Activated CD8-positive, alpha-beta memory T cell treated with anti-CD3 and anti-CD28 coated beads, Interleukin-2, amount 10 ng/mL, durations not matched to agents 7 days and 5 days (primary cell): ENCODE measurements around the gene CITED2. TPM values are rescaled to one million over a fixed set of nuclear protein-coding genes. Genes with fewer than 3 reads are reported as not detected.

Experiments used
- ATAC-seq: fragments of 150-1000 bp; cut with Tn5 transposase; one replicate; pipeline ENCODE4 v1.10.0; 2021; ENCODE audit warnings: moderate library complexity
- CTCF ChIA-PET: fragments of 350-600 bp; sonication (Branson Sonifier 250); formaldehyde crosslinking; loops from one replicate; lab custom pipeline; 2021; ENCODE audit warnings: antibody characterized with exemption; lab: Charles Lee
- DNase-seq: peaks from one replicate; pipeline ENCODE4 v3.0.0-alpha.2; 2020
- H3K27ac Mint-ChIP-seq: one replicate; pipeline ENCODE4 v1.8.0; 2021; ENCODE audit warnings: mild to moderate bottlenecking, mixed read lengths
- H3K27me3 Mint-ChIP-seq: one replicate; pipeline ENCODE4 v1.8.0; 2021; ENCODE audit warnings: mixed read lengths
- H3K36me3 Mint-ChIP-seq: one replicate; pipeline ENCODE4 v1.8.0; 2021; ENCODE audit warnings: mild to moderate bottlenecking, mixed read lengths
- H3K4me1 Mint-ChIP-seq: one replicate; pipeline ENCODE4 v1.8.0; 2021; ENCODE audit warnings: mixed read lengths
- H3K4me3 Mint-ChIP-seq: one replicate; pipeline ENCODE4 v1.8.0; 2021; ENCODE audit warnings: mild to moderate bottlenecking, moderate library complexity, mixed read lengths
- H3K9me3 Mint-ChIP-seq: one replicate; pipeline ENCODE4 v1.8.0; 2022; ENCODE audit warnings: low read depth, mixed read lengths
- total RNA-seq, 2 experiments: library from RNA; stranded (reverse); gene quantifications; one replicate each; pipeline ENCODE4 v1.2.3, GENCODE V29; 2021

Gene CITED2
- total RNA-seq, 2 experiments from 2014 or later: 102 to 107 TPM

DNA sequence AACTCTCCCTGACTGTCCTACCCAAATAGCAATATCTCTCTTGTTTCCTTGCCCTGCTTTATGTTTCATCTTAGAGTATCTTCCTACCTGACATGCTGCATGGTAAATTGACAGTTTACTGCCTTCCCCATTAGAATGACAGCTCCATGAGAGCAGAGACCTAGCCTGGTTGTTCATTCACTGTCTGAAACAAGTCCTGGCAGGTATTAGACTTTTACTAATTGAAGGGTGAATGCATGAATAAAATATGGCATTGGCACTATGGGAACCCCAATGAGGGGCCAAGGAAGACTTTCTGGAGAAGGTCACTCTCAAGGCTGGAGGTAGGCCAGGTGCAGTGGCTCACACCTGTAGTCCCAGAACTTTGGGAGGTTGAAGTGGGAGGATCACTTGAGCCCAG lies 3.8 kb upstream of the CITED2 start:
- Mint-ChIP-seq H3K9me3 (no peaks in the 10 kb centered on the region), H3K27ac (no peak overlapping the region), H3K4me3 (no peak overlapping the region), H3K27me3 (no peaks in the 10 kb centered on the region), H3K36me3 (peaks cover 12% of the 10 kb centered on the region), H3K4me1 (peaks cover 32% of the 10 kb centered on the region)
- CTCF ChIA-PET: interaction anchor here (2.4 kb wide), 1 partner anchor 9 kb away, joined by 8 read pairs; no protein-coding TSS in a partner anchor
- no peak for DNase-seq
- no peak for ATAC-seq

DNA sequence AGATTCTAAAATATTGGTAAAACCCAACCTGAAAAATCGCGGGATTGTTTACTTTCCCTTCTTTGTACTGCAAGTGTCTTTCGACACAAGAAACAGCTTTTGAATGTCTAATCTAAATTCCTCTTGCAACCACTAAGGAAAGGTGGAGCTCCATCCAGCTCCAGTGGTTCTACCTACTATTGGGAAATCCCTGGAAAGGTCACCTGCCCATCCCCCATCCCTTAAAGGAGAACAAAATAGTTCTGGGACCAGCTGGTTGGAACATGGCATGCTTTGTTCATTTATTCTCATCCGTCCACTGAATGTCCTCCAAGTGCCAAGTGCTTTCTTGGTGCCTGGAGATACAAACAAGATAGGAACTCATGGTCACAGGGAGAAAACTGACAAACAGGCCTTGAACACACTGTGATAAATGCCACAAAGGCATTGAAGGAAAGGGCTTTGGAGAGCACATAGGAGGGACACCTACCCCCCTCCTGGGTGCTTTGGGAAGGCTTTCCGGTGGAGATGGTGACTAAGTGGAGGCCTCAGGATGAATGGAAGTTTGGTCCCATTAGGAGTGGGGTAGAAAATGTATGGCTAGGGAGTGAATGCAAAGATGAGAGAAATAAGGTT lies 2.3 kb upstream of the CITED2 start:
- peaks cover 36% of the 10 kb centered on the region for H3K4me1 Mint-ChIP-seq

DNA sequence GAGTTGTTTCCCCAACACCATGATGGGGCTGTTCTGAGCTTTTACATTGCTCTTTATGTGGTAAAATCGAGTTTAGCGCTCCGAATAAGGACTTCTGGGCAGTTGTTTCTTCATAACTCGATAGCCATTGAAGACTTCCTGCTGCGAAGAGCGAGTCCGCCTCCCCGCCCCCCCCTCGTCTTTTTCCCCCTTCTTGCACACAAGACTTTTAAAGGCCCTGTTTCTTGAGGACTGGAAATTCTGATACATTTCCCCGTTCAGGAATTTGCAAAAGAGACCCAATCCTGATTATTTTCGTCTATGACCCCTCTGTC lies 1.5 kb upstream of the CITED2 start:
- CTCF ChIA-PET: interaction anchor here (0.8 to 4.3 kb wide), 7 partner anchors 11 to 569 kb away, joined by 3 to 34 read pairs (median 4); no protein-coding TSS in a partner anchor
- H3K4me3 Mint-ChIP-seq: peak overlapping the region; percentile 96
- H3K27ac Mint-ChIP-seq: peak overlapping the region; percentile 97
- H3K27me3 Mint-ChIP-seq: no peaks in the 10 kb centered on the region
- DNase-seq: no peak
- peaks cover 31% of the 10 kb centered on the region for H3K36me3 Mint-ChIP-seq
- no peaks in the 10 kb centered on the region for H3K9me3 Mint-ChIP-seq
- ATAC-seq: no peak
- peaks cover 42% of the 10 kb centered on the region for H3K4me1 Mint-ChIP-seq

More for the DNA sequence above, 2.3 kb upstream of the CITED2 start:
- DNase-seq: no peak
- CTCF ChIA-PET: interaction anchor here (0.6 to 4.3 kb wide), 2 partner anchors 154 to 263 kb away, joined by 4 to 20 read pairs; no protein-coding TSS in a partner anchor
- Mint-ChIP-seq H3K4me3 (peak overlapping the region; percentile 8), H3K9me3 (no peaks in the 10 kb centered on the region), H3K27me3 (no peaks in the 10 kb centered on the region), H3K27ac (peak overlapping the region; percentile 22), H3K36me3 (peaks cover 24% of the 10 kb centered on the region)
- ATAC-seq: no peak

DNA sequence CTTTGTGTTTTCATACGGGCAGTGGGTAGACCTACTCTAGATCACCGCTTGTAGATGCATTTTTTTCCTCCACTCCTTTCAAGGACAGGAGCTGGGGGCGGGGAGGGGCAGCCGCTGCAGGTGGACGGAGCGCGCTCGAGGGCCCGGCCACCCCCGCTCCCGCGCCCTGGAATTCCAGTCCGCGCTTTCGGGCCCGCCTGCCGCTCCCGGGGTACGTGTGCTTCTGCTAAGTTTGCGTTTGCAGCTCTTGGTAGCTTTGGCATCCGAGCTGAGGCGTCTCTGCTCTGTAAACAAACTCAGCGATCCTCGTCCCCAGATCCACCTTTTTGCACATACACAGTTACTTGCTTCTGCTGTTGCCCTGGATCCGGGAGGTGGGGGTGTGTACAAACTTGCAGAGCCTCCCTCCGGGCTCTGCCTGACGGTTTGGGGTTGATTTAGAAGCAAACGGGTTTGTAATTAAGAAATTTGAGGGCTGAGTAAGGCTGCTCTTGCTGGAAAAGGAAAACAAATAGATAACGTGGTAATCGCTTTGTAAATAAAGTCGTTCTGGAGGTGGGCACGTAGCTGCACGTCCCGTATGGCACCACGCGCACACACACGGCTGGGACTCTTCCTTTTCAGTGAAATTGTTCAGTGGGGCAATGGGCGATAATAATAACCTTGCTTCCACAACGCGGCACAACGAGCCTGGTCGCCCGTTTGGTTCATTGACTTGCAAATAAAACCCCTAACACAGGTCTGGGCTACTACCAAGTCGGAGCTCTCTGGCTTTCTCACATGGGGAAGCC lies 973 bp upstream of the CITED2 start:
- Mint-ChIP-seq H3K4me1 (peaks cover 46% of the 10 kb centered on the region), H3K27ac (peak overlapping the region; percentile 97), H3K4me3 (peak overlapping the region; percentile 96), H3K9me3 (no peaks in the 10 kb centered on the region), H3K27me3 (no peaks in the 10 kb centered on the region), H3K36me3 (peaks cover 32% of the 10 kb centered on the region)
- ATAC-seq (peak; percentile 59), DNase-seq (peak; percentile 91)
- CTCF ChIA-PET: interaction anchor here (0.8 to 4.3 kb wide), 21 partner anchors 9 to 1399 kb away, joined by 3 to 34 read pairs (median 4); no protein-coding TSS in a partner anchor

DNA sequence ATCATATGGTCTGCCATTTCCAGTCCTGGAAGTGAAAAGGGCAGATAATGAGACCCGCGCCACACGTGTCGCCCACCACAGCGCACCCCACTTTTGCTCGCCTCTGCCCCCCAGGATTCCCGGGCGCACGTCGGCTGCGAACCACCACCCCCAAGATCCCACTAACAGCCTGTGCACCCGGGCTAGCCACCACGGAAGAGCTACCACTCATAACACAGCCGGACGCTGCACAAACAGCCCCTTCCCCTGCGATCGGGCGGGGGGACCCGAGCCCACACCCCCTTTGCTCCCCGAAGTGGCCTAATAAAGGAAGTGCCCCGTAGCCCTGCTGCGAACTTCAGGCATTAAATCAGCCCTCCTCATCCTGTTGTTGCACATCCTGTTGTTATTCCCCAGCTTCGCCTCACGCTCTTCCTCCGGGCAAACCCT lies 506 bp downstream of the CITED2 start:
- DNase-seq (no peak), ATAC-seq (no peak)
- CTCF ChIA-PET: interaction anchor here (0.6 to 4.3 kb wide), 25 partner anchors 9 to 622 kb away, joined by 3 to 34 read pairs (median 4); no protein-coding TSS in a partner anchor
- Mint-ChIP-seq H3K9me3 (no peaks in the 10 kb centered on the region), H3K4me1 (peaks cover 50% of the 10 kb centered on the region), H3K4me3 (peak overlapping the region; percentile 96), H3K36me3 (peaks cover 35% of the 10 kb centered on the region), H3K27me3 (no peaks in the 10 kb centered on the region), H3K27ac (peak overlapping the region; percentile 99)

DNA sequence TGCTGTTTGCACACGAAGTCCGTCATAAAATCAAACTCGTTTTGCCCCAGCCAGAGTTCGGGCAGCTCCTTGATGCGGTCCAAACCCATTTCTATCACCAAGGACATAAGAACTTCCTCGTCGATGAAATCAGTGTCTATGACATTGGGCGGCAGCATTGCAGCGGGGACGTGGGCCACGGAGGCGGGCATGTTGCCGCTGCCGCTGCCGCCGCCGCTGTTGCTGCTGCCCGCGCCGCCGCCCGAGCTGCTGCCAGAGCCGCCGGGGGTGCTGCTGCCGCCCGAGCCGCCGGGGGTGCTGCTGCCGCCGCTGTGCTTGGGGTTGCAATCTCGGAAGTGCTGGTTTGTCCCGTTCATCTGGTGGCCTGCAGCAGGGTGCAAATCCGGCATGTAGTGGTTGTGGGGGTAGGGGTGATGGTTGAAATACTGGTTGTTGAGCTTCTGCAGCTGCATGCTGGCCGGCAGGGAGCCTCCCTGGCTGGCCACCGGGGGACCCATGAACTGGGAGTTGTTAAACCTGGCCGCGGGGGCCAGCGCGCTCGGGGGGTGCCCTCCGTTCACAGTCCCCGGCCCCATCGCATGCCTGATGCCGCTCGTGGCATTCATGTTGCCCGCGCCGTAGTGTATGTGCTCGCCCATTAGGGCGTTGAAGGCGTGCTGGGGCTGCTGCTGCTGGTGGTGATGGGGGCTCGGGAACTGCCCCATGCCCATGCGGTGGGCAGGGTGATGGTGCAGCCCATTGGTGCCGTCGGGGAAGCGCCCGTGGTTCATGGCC lies 1.1 kb downstream of the CITED2 start:
- ATAC-seq: peak; percentile 18
- H3K4me1 Mint-ChIP-seq: peaks cover 48% of the 10 kb centered on the region
- no peaks in the 10 kb centered on the region for H3K9me3 Mint-ChIP-seq
- DNase-seq: peak; percentile 85
- H3K27ac Mint-ChIP-seq: peak overlapping the region; percentile 99
- peak overlapping the region; percentile 96 for H3K4me3 Mint-ChIP-seq
- H3K27me3 Mint-ChIP-seq: no peaks in the 10 kb centered on the region
- H3K36me3 Mint-ChIP-seq: peaks cover 35% of the 10 kb centered on the region
- CTCF ChIA-PET: interaction anchor here (0.5 to 4.3 kb wide), 20 partner anchors 8 to 1548 kb away, joined by 3 to 34 read pairs (median 4); no protein-coding TSS in a partner anchor

DNA sequence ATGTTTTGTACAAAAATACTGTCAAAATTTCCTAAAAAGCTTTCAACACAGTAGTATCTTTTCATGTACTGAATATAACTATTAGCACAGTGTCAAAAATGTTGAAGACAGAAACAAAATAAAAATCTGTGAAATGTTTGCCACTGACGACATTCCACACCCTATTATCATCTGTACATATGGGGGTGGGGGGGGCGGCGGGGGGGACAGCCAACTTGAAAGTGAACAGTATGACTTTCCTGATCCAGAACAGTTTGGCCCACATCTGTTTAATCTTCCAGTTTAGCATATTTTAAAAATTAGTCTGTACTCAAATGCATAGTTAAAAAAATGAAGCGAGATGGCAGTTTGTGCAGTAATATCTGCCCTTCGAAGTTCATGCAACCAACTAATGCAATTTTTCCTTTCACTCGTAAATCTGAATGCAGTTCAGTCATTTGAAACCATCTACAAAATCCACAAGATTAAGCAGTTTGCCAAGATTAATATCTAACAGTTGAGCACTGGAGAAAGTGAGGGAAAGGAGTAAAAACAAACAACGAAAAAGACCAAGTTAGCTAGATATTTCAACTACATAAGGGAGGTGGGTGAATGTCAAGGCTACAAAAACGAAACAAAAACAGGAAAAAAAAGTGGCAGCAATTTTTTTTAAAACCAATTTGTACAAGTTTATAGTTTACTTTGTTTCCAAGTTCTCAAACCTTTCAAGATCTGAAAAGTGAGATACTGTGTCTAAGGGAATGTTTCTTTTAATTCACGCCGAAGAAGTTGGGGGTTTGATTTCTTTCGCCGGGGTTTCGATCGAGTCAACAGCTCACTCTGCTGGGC lies 1.9 kb downstream of the CITED2 start:
- CTCF ChIA-PET: interaction anchor here (0.5 to 4.3 kb wide), 15 partner anchors 8 to 1549 kb away, joined by 3 to 34 read pairs (median 3); no protein-coding TSS in a partner anchor
- Mint-ChIP-seq H3K27ac (peak overlapping the region; percentile 99), H3K9me3 (no peaks in the 10 kb centered on the region), H3K36me3 (peaks cover 35% of the 10 kb centered on the region), H3K4me3 (peak overlapping the region; percentile 96), H3K4me1 (peaks cover 50% of the 10 kb centered on the region), H3K27me3 (no peaks in the 10 kb centered on the region)
- ATAC-seq (no peak), DNase-seq (no peak)

DNA sequence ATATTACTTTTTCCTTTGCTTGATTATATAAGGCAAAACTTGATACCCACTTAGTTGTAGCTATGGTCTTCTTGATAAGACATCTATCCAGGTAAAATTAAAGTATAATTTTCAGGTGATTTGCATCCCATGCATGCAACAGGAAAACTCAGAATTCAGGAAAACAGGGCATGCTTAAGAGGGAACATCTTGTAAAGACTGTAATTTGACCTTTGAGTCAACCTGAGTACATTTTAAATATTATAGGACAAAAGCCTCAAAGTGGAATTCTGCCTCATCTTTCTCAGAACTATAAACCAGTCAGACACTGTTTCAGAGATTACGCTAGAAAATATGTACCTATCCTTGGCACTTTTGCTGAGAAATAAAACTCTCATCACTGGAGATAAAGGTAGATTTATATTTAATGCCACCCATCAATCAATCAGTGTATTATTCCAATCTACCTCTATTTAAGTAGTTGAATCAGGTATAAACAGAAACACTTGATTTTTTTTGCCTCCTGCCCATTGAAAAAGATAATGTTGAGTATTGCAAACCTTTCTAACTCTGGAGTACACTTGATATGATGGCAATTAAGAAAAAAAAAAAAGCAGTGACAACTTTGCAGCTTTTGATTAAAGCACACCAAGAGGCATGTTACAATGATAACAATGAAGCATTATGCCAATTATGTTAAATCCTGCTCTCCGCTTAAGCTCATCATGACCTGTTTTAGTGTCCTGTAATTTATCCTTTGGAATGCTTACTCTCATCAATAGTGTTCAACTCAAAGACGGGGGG lies 2.8 kb downstream of the CITED2 start:
- DNase-seq: no peak
- Mint-ChIP-seq H3K27ac (peak overlapping the region; percentile 74), H3K9me3 (no peaks in the 10 kb centered on the region), H3K27me3 (no peaks in the 10 kb centered on the region), H3K36me3 (peaks cover 35% of the 10 kb centered on the region), H3K4me3 (peak overlapping the region; percentile 96), H3K4me1 (peaks cover 51% of the 10 kb centered on the region)
- no peak for ATAC-seq
- CTCF ChIA-PET: interaction anchor here (1.2 to 2.3 kb wide), 5 partner anchors 152 to 1550 kb away, joined by 3 to 9 read pairs (median 3); no protein-coding TSS in a partner anchor

DNA sequence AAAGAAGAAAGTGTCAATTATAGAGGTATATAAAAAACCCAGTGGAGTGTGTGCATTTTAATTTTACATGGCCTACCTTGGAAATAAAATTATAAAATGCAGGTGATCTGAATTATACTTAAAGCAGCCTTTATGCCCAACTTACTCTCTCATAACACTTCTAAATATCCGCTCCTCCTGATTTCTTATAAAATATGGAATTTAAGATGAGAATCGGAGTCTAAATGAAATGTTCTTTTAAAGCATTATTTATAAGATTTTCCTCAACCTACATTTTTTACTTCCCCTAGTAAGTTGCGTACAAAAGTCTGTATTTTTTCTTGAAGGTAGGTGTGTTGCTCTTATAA lies 3.5 kb downstream of the CITED2 start:
- Mint-ChIP-seq H3K4me1 (peaks cover 49% of the 10 kb centered on the region), H3K27ac (peak overlapping the region; percentile 74), H3K9me3 (no peaks in the 10 kb centered on the region), H3K4me3 (peak overlapping the region; percentile 96), H3K27me3 (no peaks in the 10 kb centered on the region), H3K36me3 (peaks cover 35% of the 10 kb centered on the region)
- CTCF ChIA-PET: interaction anchor here (0.6 to 2.7 kb wide), 9 partner anchors 115 to 1357 kb away, joined by 3 to 25 read pairs (median 3); no protein-coding TSS in a partner anchor
- ATAC-seq (no peak), DNase-seq (no peak)

DNA sequence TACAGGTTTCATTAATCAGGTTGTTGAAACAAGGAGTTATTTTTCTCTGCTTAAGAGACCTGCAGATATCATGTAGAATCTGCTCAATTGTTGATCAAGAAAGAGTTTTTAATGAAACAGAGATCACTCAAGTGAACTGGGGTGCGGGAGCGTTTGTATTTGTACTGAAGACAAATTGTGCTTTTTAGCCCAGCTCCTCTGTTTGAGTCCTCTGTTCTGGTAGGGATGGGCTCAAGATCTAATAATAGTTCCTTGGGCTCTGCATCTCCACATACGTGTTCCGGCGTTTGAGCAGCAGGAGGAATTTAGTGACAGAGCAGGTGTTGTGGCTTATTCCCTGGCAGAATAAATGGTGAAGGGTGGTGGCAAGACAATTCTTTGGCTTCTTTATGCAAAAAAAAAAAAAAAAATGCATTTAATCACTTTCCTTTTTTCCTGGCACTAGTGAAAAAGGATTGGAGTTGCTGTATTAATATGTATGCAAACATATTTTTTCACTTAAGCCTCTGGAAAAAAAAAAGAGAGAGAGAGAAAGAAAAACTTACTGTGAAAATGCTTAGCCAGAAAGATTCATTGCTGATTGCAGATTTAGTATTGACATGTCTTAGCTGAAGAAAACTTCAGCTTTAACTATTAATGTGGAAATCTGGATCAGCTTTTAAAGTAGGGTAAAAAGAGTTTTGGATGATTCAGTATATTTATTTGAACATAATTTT lies 4.0 kb downstream of the CITED2 start:
- CTCF ChIA-PET: interaction anchor here (0.6 to 2.7 kb wide), 24 partner anchors 9 to 1357 kb away, joined by 3 to 25 read pairs (median 5); no protein-coding TSS in a partner anchor
- Mint-ChIP-seq H3K4me3 (peak overlapping the region; percentile 40), H3K9me3 (no peaks in the 10 kb centered on the region), H3K27me3 (no peaks in the 10 kb centered on the region), H3K4me1 (peaks cover 47% of the 10 kb centered on the region), H3K36me3 (peaks cover 35% of the 10 kb centered on the region), H3K27ac (peak overlapping the region; percentile 81)
- ATAC-seq (no peak), DNase-seq (no peak)
